Measurements from ENCODE around the gene SPDEF. TPM values are rescaled to one million over a fixed set of nuclear protein-coding genes. Genes with fewer than 3 reads are reported as not detected.
A peak's percentile ranks its signal among the peaks of the same experiment; 100 is the strongest.

SPDEF gene
- total and polyA plus RNA-seq, 5 experiments from 2014 or later: not detected

DNA sequence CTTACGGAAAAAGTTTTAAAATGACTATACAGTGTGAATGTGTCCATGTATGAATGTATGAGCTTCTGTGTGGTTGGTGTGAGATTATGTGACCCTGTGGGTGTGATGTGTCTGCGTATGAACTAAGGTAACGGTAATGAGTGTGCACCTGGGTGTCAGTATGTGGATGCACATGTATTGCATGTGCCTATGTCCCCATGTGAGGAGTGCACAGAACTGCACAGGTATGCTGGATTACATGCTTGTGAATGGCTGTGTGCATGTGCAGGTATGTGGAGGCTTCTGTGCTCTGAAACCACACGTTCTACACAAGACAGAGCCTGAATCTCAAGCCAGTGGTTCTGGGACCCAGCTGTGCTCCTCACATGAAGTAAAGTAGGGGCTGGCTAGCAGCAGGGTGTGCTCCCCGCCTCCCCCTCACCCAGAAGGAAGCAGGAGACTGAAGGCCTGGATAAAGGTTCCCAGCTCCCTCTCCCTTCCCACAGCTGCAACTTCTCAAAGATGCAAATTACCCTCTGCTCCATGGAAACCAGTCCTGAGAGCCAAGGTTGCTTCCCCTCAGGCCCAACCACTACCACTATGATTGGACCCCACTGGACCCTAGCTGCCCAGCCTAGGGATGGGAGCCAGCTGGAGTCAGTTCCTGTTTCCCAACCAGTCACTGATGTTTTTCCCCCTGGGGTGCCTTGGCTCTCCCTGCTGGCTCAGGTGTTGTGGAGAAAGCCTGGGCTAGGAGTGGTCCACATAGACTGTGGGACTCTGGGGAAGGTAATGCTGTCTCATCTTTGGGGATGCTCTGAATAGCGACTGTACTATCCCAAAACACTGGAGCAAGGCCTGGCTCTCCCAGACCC, 24.8 kb upstream of the SPDEF start:
- no peaks in the 10 kb centered on the region for H3K9me3 Mint-ChIP-seq
- peak overlapping the region in 5 of 10 donors; percentile 6 to 36 (median 27) for H3K27ac Mint-ChIP-seq
- no peak for ATAC-seq
- peaks cover 1 to 16% (median 9%) of the 10 kb centered on the region in 4 donors for H3K4me1 Mint-ChIP-seq
- POLR2A ChIA-PET: interaction anchor here (0.6 kb wide), 1 partner anchor 89 kb away, joined by 6 read pairs; no protein-coding TSS in a partner anchor
- no peaks in the 10 kb centered on the region for H3K27me3 Mint-ChIP-seq
- DNase-seq: no peak
- H3K4me3 Mint-ChIP-seq: no peak overlapping the region
- H3K36me3 Mint-ChIP-seq: peaks cover 0 to 4% (median 0%) of the 10 kb centered on the region in 3 donors

DNA sequence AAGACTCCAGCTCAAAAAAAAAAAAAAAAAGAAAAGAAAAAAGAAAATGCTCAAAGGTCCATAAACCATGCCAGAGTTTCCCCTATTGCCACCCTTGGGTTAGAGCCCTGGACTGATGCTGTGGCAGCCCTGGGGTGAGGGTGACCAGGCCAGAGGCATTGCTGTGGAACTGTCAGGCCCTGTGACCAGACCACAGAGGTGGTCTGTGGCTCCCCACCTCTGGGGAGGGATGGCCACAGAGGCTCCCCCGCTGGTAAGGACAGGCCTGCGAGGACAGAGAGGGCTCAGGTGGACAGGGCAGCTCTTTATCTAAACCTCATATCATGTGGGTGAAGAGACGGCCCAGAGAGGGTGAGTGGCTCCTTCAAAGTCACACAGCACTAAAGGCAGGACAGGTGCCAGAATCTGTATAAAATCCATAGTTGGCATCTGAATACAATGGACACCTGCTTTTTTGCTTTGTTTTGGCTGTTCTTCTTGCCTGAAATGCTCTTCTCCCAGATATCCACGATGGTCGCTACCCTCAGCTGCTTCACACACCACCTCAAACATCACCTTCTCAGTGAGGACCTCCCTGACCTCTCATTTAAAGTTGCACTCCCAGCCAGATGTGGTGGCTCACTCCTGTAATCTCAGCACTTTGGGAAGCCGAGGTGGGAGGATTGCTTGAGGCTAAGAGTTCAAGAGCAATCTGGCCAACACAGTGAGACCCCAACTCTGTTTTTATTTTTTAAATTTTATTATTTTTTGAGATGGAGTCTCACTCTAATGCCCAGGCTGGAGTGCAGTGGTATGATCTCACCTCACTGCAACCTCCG, 22.5 kb upstream of the SPDEF start:
- H3K27me3 Mint-ChIP-seq: no peaks in the 10 kb centered on the region

DNA sequence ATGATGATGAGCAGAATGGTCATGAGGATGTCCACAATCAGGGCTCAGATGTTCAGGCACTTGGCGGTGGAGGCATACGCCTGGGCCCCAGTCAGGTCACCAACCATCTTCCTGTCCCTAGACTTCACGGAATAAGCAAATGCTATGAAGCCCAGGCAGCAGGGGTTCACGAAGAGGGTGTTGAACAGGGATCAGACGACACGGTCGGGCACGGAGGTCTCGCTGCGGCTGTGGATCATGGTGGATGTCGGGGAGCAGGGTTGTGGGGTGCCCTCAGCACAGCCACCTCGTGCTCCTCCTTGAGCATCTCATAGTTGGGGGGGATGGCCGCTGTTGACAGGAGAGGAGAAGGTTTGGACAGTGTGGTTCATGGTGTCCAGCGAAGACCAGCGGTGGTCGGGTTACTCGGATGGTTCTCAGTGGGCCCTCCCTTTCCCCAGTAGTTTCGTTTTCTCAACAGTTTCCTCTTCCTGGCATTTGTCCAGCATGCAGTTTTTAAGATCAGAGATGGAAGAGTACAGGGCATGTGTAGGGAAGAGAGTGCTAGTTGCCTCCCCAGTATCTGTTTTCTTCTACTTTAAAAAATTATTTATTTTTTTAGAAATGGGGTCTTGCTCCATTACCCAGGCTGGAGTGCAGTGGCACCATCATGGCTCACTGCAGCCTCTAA, 20.3 kb upstream of the SPDEF start:
- Mint-ChIP-seq H3K36me3 (peaks cover 0 to 2% (median 0%) of the 10 kb centered on the region in 3 donors), H3K4me1 (peaks cover 0 to 7% (median 6%) of the 10 kb centered on the region in 4 donors), H3K9me3 (no peaks in the 10 kb centered on the region), H3K27me3 (no peaks in the 10 kb centered on the region), H3K4me3 (no peak overlapping the region), H3K27ac (peak overlapping the region in 2 of 10 donors; percentile 6 to 60)
- no peak for ATAC-seq
- POLR2A ChIA-PET: no interaction called here
- peak in 1 of 10 donors; percentile 52 for DNase-seq

More for the DNA sequence above, 22.5 kb upstream of the SPDEF start:
- Mint-ChIP-seq H3K9me3 (no peaks in the 10 kb centered on the region), H3K27ac (peak overlapping the region in 1 of 10 donors; percentile 75), H3K4me3 (no peak overlapping the region), H3K36me3 (peaks cover 0 to 2% (median 0%) of the 10 kb centered on the region in 3 donors), H3K4me1 (peaks cover 0 to 7% (median 6%) of the 10 kb centered on the region in 4 donors)
- POLR2A ChIA-PET: no interaction called here
- no peak for DNase-seq
- no peak for ATAC-seq

DNA sequence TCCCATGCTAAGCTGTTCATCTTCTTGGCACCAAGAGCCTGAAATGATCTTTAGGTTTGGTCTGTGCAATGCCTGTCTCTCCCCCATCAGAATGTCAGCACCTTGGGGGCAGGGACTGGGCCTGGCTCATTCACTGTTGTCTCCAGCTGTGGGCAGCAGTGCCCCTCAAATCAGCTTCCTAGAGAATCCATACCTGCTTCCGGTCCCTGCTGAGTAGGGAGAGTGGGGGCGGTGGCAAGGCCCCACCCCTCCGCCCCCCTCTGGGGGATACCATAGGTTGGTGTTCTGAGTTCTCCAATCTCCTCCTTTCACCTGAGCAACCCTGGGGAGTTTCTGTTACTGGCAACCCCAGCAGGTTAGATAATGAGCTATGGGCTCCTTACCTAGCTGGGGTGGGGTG, 19.2 kb upstream of the SPDEF start:
- ATAC-seq (no peak), DNase-seq (no peak)
- POLR2A ChIA-PET: interaction anchor here (0.7 kb wide), 1 partner anchor 300 kb away, joined by 4 read pairs; no protein-coding TSS in a partner anchor
- Mint-ChIP-seq H3K27me3 (peaks cover 0 to 1% (median 0%) of the 10 kb centered on the region in 5 donors), H3K27ac (peak overlapping the region in 2 of 10 donors; percentile 27 to 66), H3K36me3 (peaks cover 0 to 2% (median 0%) of the 10 kb centered on the region in 3 donors), H3K4me3 (no peak overlapping the region), H3K4me1 (peaks cover 0 to 7% (median 6%) of the 10 kb centered on the region in 4 donors), H3K9me3 (no peaks in the 10 kb centered on the region)

DNA sequence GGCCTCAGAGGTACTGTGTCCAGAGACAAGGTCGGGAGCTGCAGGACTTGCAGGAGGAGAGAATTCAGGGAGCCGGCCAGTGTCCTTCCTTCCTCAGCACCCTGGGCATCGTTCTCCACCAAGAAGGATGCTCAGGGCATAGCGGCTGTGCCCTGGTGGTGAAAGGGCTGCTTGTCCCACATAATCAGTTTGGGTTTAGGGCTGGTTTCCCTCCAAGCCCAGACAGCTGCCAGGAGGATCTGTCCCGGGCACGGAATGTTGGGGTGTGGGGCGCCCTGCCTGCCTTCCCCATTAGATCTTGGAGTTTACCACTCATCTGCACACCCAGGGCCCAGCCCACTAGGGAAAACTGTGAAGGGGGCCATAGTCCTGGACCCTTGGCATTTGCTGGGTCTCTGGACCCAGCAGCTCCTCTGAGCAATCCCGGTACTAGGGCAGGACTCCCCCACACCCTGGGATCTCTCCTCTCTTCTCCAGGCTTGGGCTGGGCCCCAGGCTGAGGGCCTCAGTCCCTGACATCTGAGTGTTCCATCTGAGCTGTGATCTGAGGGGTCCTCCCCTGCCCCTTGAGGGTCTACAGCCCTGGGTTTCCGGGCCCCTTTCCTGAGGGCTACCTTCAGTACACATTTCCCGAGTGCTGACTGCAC, 18.6 kb upstream of the SPDEF start:
- no peak for ATAC-seq
- Mint-ChIP-seq H3K4me3 (no peak overlapping the region), H3K36me3 (peaks cover 0 to 2% (median 0%) of the 10 kb centered on the region in 3 donors), H3K27ac (peak overlapping the region in 2 of 10 donors; percentile 66 to 67), H3K27me3 (peaks cover 0 to 1% (median 0%) of the 10 kb centered on the region in 5 donors), H3K9me3 (no peaks in the 10 kb centered on the region), H3K4me1 (peaks cover 0 to 7% (median 6%) of the 10 kb centered on the region in 4 donors)
- POLR2A ChIA-PET: no interaction called here
- DNase-seq: no peak

DNA sequence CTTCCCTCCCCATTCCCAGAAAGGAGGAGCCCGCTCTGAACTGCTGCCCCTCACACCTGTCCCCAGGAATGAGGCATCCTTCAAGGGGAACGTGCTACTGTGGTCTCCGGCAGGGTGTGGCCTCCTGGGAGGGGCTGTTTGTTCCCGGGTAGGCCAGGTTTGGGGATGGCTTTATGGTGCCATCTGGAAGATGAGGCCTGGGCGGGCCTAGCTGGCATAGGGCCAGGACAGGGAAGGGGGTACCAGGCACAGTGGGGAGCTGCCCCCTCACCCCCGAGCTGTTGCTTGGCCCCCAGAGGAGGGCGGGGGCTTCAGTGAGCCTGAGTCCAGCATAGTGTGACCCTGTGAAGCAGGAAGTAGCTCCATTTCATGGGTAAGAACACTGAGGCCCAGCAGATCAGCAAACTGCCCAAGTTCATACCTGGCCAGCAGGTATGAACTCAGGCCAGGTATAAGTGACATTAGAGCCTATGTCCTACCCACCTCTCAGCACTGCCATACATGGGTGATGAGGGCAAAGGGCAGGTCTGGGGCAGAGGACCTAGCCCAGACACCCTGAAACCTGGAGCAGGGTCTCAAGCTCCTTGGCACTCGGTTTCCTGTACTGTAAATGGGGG, 17.5 kb upstream of the SPDEF start:
- H3K9me3 Mint-ChIP-seq: no peaks in the 10 kb centered on the region
- H3K27ac Mint-ChIP-seq: peak overlapping the region in 2 of 10 donors; percentile 22 to 31
- H3K4me3 Mint-ChIP-seq: no peak overlapping the region
- POLR2A ChIA-PET: no interaction called here
- H3K27me3 Mint-ChIP-seq: peaks cover 0 to 2% (median 0%) of the 10 kb centered on the region in 5 donors
- DNase-seq (no peak), ATAC-seq (no peak)
- H3K36me3 Mint-ChIP-seq: no peaks in the 10 kb centered on the region
- peaks cover 0 to 6% (median 6%) of the 10 kb centered on the region in 4 donors for H3K4me1 Mint-ChIP-seq

DNA sequence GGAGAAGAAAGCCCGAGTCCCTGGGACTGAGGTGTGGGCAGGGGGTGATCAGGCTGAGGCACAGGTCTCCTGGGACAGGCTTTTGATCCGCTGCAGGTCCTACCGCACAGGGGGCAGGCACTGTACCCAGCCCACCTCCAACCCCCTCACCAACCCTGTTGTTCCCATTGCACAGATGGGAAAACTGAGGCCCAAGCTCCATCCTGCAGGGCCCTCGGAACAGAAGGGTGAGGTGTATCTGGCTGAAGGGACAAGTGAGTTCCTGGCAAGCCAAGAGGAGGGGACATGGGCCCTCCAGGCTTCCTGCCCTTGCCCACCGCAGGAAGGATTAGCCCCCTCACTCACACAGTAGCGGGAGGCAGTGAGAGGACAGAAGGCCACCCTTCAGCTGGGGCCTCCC, 16.5 kb upstream of the SPDEF start:
- DNase-seq (no peak), ATAC-seq (no peak)
- Mint-ChIP-seq H3K27me3 (peaks cover 0 to 6% (median 3%) of the 10 kb centered on the region in 5 donors), H3K27ac (no peak overlapping the region), H3K4me1 (peaks cover 0 to 6% (median 6%) of the 10 kb centered on the region in 4 donors), H3K36me3 (no peaks in the 10 kb centered on the region), H3K9me3 (no peaks in the 10 kb centered on the region), H3K4me3 (no peak overlapping the region)
- POLR2A ChIA-PET: no interaction called here

DNA sequence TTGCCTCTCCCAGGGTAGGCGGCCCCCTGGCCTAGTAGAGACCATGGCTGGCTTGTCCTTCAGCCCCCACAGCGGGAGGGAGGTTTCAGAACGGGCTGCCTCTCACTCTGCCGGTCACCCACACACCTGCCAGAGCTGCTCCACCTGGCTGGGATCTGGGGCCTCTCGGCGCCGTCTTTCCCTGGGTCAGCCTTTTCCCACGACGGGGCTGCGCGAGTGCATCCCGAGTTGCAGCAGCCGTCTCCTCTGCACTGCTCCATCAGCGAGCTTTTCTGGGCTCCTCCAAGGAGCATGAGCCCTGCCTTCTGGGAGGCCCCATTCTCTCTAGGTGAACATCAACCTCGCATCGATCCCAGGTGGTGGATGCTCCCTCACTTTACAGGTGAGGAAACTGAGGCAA, 15.9 kb upstream of the SPDEF start:
- H3K36me3 Mint-ChIP-seq: no peaks in the 10 kb centered on the region
- H3K4me3 Mint-ChIP-seq: no peak overlapping the region
- POLR2A ChIA-PET: no interaction called here
- peaks cover 0 to 6% (median 6%) of the 10 kb centered on the region in 4 donors for H3K4me1 Mint-ChIP-seq
- DNase-seq (no peak), ATAC-seq (no peak)
- peaks cover 0 to 9% (median 4%) of the 10 kb centered on the region in 5 donors for H3K27me3 Mint-ChIP-seq
- peak overlapping the region in 1 of 10 donors; percentile 26 for H3K27ac Mint-ChIP-seq
- H3K9me3 Mint-ChIP-seq: no peaks in the 10 kb centered on the region

DNA sequence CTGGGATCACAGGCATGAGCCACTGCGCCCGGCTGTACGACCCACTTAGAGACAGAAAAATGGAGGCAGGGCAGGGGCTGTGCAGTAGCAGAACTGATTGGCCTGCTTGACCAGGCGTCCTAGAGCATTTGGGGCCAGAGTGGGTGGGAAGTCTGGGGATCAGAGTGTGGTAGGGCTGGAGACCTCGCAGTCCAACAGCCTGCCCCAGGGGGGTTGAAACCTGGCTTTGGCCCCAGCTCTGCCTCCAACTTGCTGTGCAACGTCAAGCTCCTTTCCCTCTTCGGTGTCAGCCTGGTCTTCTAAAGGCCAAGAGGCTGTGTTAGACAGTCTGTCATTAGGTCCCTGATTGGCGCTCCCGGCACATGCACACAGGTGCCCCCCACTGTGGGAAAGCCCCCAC, 15.3 kb upstream of the SPDEF start:
- Mint-ChIP-seq H3K27ac (peak overlapping the region in 1 of 10 donors; percentile 62), H3K36me3 (no peaks in the 10 kb centered on the region), H3K27me3 (peaks cover 0 to 14% (median 4%) of the 10 kb centered on the region in 5 donors), H3K4me1 (peaks cover 0 to 4% (median 4%) of the 10 kb centered on the region in 4 donors), H3K9me3 (no peaks in the 10 kb centered on the region), H3K4me3 (no peak overlapping the region)
- DNase-seq: no peak
- no peak for ATAC-seq
- POLR2A ChIA-PET: no interaction called here

DNA sequence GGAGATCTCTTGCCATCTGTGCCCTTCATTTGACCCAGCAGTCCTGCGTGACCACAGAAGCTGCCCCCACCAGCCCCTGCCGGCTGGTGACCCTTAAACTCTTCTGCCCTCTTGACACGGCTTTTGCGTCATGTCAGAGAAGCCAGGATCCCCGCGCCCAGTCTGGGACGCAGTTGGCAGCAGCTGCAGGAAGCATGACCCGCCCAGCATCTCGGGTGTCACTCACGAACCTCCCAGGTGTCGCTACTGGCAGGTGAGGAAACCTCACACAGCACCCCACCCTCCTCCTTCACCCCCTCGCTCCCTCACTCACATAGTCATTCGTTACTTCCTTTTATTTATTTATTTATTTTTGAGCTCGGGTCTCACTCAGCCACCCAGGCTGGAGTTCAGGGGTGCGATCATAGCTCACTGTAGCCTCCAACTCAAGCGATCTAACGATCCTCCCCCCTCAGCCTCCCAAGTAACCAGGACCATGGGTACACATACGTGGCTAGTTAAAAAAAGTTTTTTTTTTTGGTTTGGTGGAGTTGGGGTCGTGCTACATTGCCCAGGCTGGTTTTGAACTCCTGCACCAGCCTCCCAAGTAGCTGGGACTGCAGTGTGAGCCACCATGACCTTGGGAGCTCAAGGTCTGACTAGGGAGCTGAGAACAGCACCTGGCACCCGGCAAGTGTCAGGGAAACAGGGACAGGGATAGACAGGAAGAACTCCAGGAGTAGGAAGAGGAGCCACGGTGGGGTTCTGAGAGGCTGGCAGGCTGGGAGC, 14.1 kb upstream of the SPDEF start:
- H3K27me3 Mint-ChIP-seq: peaks cover 4 to 15% (median 6%) of the 10 kb centered on the region in 5 donors
- no peak overlapping the region for H3K4me3 Mint-ChIP-seq
- POLR2A ChIA-PET: interaction anchor here (0.6 kb wide), 1 partner anchor 1255 kb away, joined by 4 read pairs; no protein-coding TSS in a partner anchor
- H3K9me3 Mint-ChIP-seq: no peaks in the 10 kb centered on the region
- H3K36me3 Mint-ChIP-seq: no peaks in the 10 kb centered on the region
- no peak for DNase-seq
- peak overlapping the region in 2 of 10 donors; percentile 66 to 78 for H3K27ac Mint-ChIP-seq
- no peak for ATAC-seq
- H3K4me1 Mint-ChIP-seq: no peaks in the 10 kb centered on the region

DNA sequence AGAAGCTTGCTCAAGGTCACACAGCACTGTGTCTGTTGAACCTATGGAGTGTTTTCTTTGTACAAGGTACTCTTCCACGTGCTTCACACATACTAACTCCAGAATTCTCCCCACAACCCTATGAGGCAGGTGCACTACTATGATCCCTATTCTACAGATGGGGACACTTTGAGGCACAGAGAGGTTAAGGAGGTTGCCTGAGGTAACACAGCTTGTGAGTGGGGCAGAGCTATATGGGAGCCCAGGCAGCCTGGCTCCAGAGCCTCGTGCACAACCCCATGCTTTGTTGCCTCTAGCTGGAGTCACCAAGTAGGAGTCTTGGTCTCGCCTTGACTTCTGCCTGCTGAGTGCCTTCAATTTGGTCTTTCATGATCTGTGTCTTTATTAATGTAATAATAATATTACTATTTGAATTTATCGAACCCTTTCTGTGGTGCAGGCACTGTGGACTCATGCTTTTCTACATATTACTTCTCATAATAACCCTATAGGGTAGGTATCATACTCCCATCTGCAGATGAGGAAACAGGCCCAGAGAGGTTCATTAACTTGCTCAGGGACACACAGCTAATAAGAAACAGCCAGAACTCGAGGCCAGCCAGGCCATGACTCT, 13.3 kb upstream of the SPDEF start:
- POLR2A ChIA-PET: no interaction called here
- no peak overlapping the region for H3K27ac Mint-ChIP-seq
- no peaks in the 10 kb centered on the region for H3K9me3 Mint-ChIP-seq
- no peaks in the 10 kb centered on the region for H3K4me1 Mint-ChIP-seq
- H3K4me3 Mint-ChIP-seq: no peak overlapping the region
- H3K36me3 Mint-ChIP-seq: no peaks in the 10 kb centered on the region
- ATAC-seq: no peak
- no peak for DNase-seq
- peaks cover 4 to 15% (median 6%) of the 10 kb centered on the region in 5 donors for H3K27me3 Mint-ChIP-seq
